ENCODE measurements around the gene LRRC59. TPM values are rescaled to one million over a fixed set of nuclear protein-coding genes. Genes with fewer than 3 reads are reported as not detected.

Gene LRRC59
- total RNA-seq, 2 donors from 2014 or later, result 57.6 to 63.6 TPM

- H3K4me3 Mint-ChIP-seq, result no peak overlapping the region
- H3K27ac Mint-ChIP-seq, result no peak overlapping the region
- ATAC-seq (replicated peaks in 1 of 2), result no peak
These were observed 8.6 kb downstream of the LRRC59 start for GRCh38 chr17:50388728-50389127.

GRCh38 chr17:50386510-50386909 lies 10.8 kb downstream of the LRRC59 start:
- Mint-ChIP-seq H3K36me3 (ENCODE audit: insufficient read depth in 2 of 2) (peaks cover 9 to 39% of the 10 kb centered on the region in 2 donors), H3K4me3 (no peak overlapping the region), H3K9me3 (no peaks in the 10 kb centered on the region), H3K27ac (no peak overlapping the region), H3K4me1 (ENCODE audit: low read depth) (no peaks in the 10 kb centered on the region), H3K27me3 (ENCODE audit: low read depth) (no peaks in the 10 kb centered on the region)
- ATAC-seq (replicated peaks in 1 of 2) (no peak), DNase-seq (no peak)

More at GRCh38 chr17:50388728-50389127, 8.6 kb downstream of the LRRC59 start:
- Mint-ChIP-seq H3K27me3 (ENCODE audit: low read depth) (no peaks in the 10 kb centered on the region), H3K9me3 (no peaks in the 10 kb centered on the region), H3K36me3 (ENCODE audit: insufficient read depth in 2 of 2) (peaks cover 10 to 35% of the 10 kb centered on the region in 2 donors), H3K4me1 (ENCODE audit: low read depth) (peaks cover 6% of the 10 kb centered on the region)
- DNase-seq, result no peak

- no peak for ATAC-seq (replicated peaks in 1 of 2)
- no peak overlapping the region for H3K4me3 Mint-ChIP-seq
- no peaks in the 10 kb centered on the region for H3K27me3 Mint-ChIP-seq (ENCODE audit: low read depth)
- peaks cover 7 to 38% of the 10 kb centered on the region in 2 donors for H3K36me3 Mint-ChIP-seq (ENCODE audit: insufficient read depth in 2 of 2)
- no peaks in the 10 kb centered on the region for H3K4me1 Mint-ChIP-seq (ENCODE audit: low read depth)
- no peak for DNase-seq
- H3K9me3 Mint-ChIP-seq, result no peaks in the 10 kb centered on the region
- H3K27ac Mint-ChIP-seq, result no peak overlapping the region
These were observed 14.4 kb downstream of the LRRC59 start for GRCh38 chr17:50382931-50383330.

GRCh38 chr17:50381920-50382319 lies 15.4 kb downstream of the LRRC59 start:
- Mint-ChIP-seq H3K4me3 (no peak overlapping the region), H3K4me1 (ENCODE audit: low read depth) (no peaks in the 10 kb centered on the region), H3K9me3 (no peaks in the 10 kb centered on the region), H3K27ac (peak overlapping the region; percentile 8), H3K27me3 (ENCODE audit: low read depth) (no peaks in the 10 kb centered on the region), H3K36me3 (ENCODE audit: insufficient read depth in 2 of 2) (peaks cover 6 to 34% of the 10 kb centered on the region in 2 donors)
- DNase-seq (no peak), ATAC-seq (replicated peaks in 1 of 2) (no peak)

GRCh38 chr17:50381260-50381815 lies 16.0 kb downstream of the LRRC59 start:
- H3K9me3 Mint-ChIP-seq, result no peaks in the 10 kb centered on the region
- peaks cover 6 to 28% of the 10 kb centered on the region in 2 donors for H3K36me3 Mint-ChIP-seq (ENCODE audit: insufficient read depth in 2 of 2)
- ATAC-seq (replicated peaks in 1 of 2) (no peak), DNase-seq (no peak)
- H3K27ac Mint-ChIP-seq, result no peak overlapping the region
- no peak overlapping the region for H3K4me3 Mint-ChIP-seq
- H3K27me3 Mint-ChIP-seq (ENCODE audit: low read depth), result no peaks in the 10 kb centered on the region
- H3K4me1 Mint-ChIP-seq (ENCODE audit: low read depth), result no peaks in the 10 kb centered on the region

- Mint-ChIP-seq H3K4me3 (no peak overlapping the region), H3K27me3 (ENCODE audit: low read depth) (no peaks in the 10 kb centered on the region), H3K4me1 (ENCODE audit: low read depth) (no peaks in the 10 kb centered on the region), H3K9me3 (no peaks in the 10 kb centered on the region), H3K27ac (no peak overlapping the region), H3K36me3 (ENCODE audit: insufficient read depth in 2 of 2) (peaks cover 7 to 30% of the 10 kb centered on the region in 2 donors)
- DNase-seq, result no peak
- no peak for ATAC-seq (replicated peaks in 1 of 2)
These were observed 16.7 kb downstream of the LRRC59 start for GRCh38 chr17:50380369-50381259.

- Mint-ChIP-seq H3K27ac (no peak overlapping the region), H3K9me3 (no peaks in the 10 kb centered on the region), H3K4me3 (no peak overlapping the region), H3K27me3 (ENCODE audit: low read depth) (no peaks in the 10 kb centered on the region), H3K4me1 (ENCODE audit: low read depth) (no peaks in the 10 kb centered on the region), H3K36me3 (ENCODE audit: insufficient read depth in 2 of 2) (peaks cover 8 to 28% of the 10 kb centered on the region in 2 donors)
- ATAC-seq (replicated peaks in 1 of 2) (no peak), DNase-seq (no peak)
These were observed 17.8 kb downstream of the LRRC59 start for GRCh38 chr17:50379351-50380132.

- H3K4me1 Mint-ChIP-seq (ENCODE audit: low read depth), result peaks cover 32% of the 10 kb centered on the region
These were observed 21.3 kb downstream of the LRRC59 start for GRCh38 chr17:50375858-50376538.

GRCh38 chr17:50373705-50374104 lies 23.6 kb downstream of the LRRC59 start:
- peak overlapping the region; percentile 97 for H3K27ac Mint-ChIP-seq
- DNase-seq (no peak), ATAC-seq (replicated peaks in 1 of 2) (no peak)
- peak overlapping the region; percentile 94 to 99 for H3K4me3 Mint-ChIP-seq
- H3K36me3 Mint-ChIP-seq (ENCODE audit: insufficient read depth in 2 of 2), result peaks cover 12 to 30% of the 10 kb centered on the region in 2 donors
- no peaks in the 10 kb centered on the region for H3K27me3 Mint-ChIP-seq (ENCODE audit: low read depth)
- peaks cover 33% of the 10 kb centered on the region for H3K4me1 Mint-ChIP-seq (ENCODE audit: low read depth)
- no peaks in the 10 kb centered on the region for H3K9me3 Mint-ChIP-seq

More at GRCh38 chr17:50375858-50376538, 21.3 kb downstream of the LRRC59 start:
- Mint-ChIP-seq H3K27ac (no peak overlapping the region), H3K36me3 (ENCODE audit: insufficient read depth in 2 of 2) (peaks cover 12 to 29% of the 10 kb centered on the region in 2 donors), H3K9me3 (no peaks in the 10 kb centered on the region), H3K4me3 (no peak overlapping the region), H3K27me3 (ENCODE audit: low read depth) (no peaks in the 10 kb centered on the region)
- DNase-seq (no peak), ATAC-seq (replicated peaks in 1 of 2) (no peak)

- H3K36me3 Mint-ChIP-seq (ENCODE audit: insufficient read depth in 2 of 2), result peaks cover 9 to 31% of the 10 kb centered on the region in 2 donors
- H3K9me3 Mint-ChIP-seq, result no peaks in the 10 kb centered on the region
- ATAC-seq (replicated peaks in 1 of 2) (peak; percentile 95), DNase-seq (peak; percentile 85 to 88)
- peak within 1 kb of the TSS; percentile 97 for H3K27ac Mint-ChIP-seq
- no peaks in the 10 kb centered on the region for H3K27me3 Mint-ChIP-seq (ENCODE audit: low read depth)
- peak within 1 kb of the TSS; percentile 94 to 99 for H3K4me3 Mint-ChIP-seq
- H3K4me1 Mint-ChIP-seq (ENCODE audit: low read depth), result peaks cover 33% of the 10 kb centered on the region
These were observed 24.4 kb downstream of the LRRC59 start, which contains the start of the genes EME1 and MRPL27 for GRCh38 chr17:50372758-50373556. Gene EME1, plus strand, starts transcription at chr17:50373229. Its CDS starts 1,980 bp downstream, at chr17:50375209. Gene MRPL27, minus strand, starts transcription at chr17:50373184. Its CDS starts 14 bp downstream, at chr17:50373170.

GRCh38 chr17:50372222-50372757 lies 25.0 kb downstream of the LRRC59 start:
- peaks cover 33% of the 10 kb centered on the region for H3K4me1 Mint-ChIP-seq (ENCODE audit: low read depth)
- H3K27me3 Mint-ChIP-seq (ENCODE audit: low read depth), result no peaks in the 10 kb centered on the region
- H3K4me3 Mint-ChIP-seq, result peak overlapping the region; percentile 94 to 99
- ATAC-seq (replicated peaks in 1 of 2) (no peak), DNase-seq (no peak)
- peak overlapping the region; percentile 97 for H3K27ac Mint-ChIP-seq
- H3K36me3 Mint-ChIP-seq (ENCODE audit: insufficient read depth in 2 of 2), result peaks cover 9 to 36% of the 10 kb centered on the region in 2 donors
- H3K9me3 Mint-ChIP-seq, result no peaks in the 10 kb centered on the region

Data from activated T-cell treated with anti-CD3 and anti-CD28 coated beads, Interleukin-2, amount 50 U/mL, for 72 hours (primary cell).